ENCODE data around the gene FGD3.

Gene FGD3

DNA sequence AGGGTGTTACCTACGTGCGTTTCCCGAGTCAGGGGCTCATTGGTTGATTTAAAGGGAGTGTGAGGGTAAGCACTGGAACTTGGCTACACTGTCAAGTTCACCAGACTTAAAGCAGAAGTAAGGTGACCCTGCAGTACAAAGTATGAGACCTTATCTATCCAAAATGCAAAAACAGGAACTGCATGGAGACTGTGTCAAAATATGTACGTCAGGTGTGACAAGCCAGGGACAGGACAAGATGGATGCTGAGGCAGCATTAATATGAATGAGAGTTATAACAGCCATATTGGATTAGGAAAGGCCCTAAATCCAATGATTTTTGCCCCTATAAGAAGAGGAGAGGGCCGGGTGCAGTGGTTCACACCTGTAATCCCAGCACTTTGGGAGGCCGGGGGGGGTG lies 95.8 kb downstream of the FGD3 start:
- Histone ChIP-seq H3K27me3 (replicated peaks) (no peaks in the 10 kb centered on the region), H3K27ac (no peak overlapping the region), H3K36me3 (replicated peaks) (no peaks in the 10 kb centered on the region), H3K4me3 (ENCODE audit: low read depth, low read length) (no peak overlapping the region)
- TF ChIP-seq, protein P1, sequence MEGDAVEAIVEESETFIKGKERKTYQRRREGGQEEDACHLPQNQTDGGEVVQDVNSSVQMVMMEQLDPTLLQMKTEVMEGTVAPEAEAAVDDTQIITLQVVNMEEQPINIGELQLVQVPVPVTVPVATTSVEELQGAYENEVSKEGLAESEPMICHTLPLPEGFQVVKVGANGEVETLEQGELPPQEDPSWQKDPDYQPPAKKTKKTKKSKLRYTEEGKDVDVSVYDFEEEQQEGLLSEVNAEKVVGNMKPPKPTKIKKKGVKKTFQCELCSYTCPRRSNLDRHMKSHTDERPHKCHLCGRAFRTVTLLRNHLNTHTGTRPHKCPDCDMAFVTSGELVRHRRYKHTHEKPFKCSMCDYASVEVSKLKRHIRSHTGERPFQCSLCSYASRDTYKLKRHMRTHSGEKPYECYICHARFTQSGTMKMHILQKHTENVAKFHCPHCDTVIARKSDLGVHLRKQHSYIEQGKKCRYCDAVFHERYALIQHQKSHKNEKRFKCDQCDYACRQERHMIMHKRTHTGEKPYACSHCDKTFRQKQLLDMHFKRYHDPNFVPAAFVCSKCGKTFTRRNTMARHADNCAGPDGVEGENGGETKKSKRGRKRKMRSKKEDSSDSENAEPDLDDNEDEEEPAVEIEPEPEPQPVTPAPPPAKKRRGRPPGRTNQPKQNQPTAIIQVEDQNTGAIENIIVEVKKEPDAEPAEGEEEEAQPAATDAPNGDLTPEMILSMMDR (IDR thresholded peaks at IDR 0.05; ENCODE audit: low read depth, low read length, missing control alignments) = no peak
- in situ Hi-C loops (cut with HindIII; ENCODE audit: low pct_ligation_motif_present, low sequenced_read_pairs) = no loop called here
- no peak for DNase-seq

DNA sequence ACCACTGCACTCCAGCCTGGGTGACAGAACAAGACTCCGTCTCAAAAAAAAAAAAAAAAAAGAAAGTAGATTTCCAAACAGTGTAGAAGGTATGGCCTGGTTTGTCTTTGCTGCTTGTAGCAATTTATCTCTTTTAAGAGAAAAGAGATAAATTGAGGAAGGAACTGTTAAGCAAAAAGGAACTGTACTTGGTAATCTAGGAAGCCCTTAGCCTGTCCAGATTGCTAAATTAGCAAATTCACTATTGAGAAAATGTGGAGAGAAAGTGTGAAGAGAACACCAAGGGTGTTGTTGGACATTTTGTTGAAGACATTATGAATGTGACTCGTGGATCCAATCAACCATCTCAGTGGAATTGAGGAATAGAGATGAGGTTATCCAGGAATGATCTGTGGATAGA lies 98.2 kb downstream of the FGD3 start:
- in situ Hi-C loops (cut with HindIII; ENCODE audit: low pct_ligation_motif_present, low sequenced_read_pairs) = no loop called here
- H3K4me3 ChIP-seq (ENCODE audit: low read depth, low read length) = no peak overlapping the region
- TF ChIP-seq, protein P1 (IDR thresholded peaks at IDR 0.05; ENCODE audit: low read depth, low read length, missing control alignments) = no peak
- H3K27me3 ChIP-seq (replicated peaks) = no peaks in the 10 kb centered on the region
- no peak overlapping the region for H3K27ac ChIP-seq
- H3K36me3 ChIP-seq (replicated peaks) = no peaks in the 10 kb centered on the region
- no peak for DNase-seq

DNA sequence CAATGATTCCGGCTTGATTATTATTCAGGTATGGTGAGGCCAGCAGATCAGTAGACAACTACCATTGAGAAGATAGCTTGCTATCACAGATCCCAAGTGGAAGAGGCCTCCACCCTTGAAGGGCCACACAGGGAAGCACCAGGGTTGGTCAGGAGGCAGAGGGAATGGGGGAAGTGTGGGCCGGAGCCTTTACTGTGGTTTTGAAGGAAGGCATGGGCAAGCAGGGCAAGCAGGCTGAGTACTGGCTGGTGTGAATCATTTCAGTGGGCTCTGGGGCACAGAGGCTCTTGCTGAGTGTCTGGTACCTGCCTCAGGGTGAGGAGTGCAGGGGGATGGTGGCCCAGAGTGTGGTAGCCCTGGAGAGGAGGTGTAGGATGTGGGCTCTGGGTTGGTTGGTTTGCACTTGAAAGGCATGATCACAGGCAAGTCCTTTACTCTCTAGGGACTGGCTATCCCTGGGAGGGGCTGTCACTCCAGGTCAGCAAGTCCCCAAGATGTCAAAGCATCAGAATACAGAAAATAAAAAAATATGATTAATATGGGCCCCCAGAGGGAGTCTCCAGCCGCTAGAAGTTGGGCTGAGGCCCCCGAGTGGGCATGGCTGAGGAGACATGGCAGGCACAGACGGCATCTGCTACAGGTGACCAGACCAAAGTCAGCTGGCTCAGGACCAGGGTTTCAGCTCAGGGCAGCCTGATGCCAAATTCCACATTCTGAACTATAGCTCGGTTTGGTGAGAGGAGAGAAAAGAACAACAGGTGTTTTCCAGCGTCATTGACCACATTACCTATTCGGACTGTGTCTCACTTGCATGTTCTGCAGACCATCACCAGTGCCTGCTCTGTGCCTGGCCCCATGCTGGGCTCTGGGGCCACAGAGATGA lies 101.5 kb downstream of the FGD3 start:
- in situ Hi-C loops (cut with HindIII; ENCODE audit: low pct_ligation_motif_present, low sequenced_read_pairs) = no loop called here
- TF ChIP-seq, protein P1 (IDR thresholded peaks at IDR 0.05; ENCODE audit: low read depth, low read length, missing control alignments) = no peak

DNA sequence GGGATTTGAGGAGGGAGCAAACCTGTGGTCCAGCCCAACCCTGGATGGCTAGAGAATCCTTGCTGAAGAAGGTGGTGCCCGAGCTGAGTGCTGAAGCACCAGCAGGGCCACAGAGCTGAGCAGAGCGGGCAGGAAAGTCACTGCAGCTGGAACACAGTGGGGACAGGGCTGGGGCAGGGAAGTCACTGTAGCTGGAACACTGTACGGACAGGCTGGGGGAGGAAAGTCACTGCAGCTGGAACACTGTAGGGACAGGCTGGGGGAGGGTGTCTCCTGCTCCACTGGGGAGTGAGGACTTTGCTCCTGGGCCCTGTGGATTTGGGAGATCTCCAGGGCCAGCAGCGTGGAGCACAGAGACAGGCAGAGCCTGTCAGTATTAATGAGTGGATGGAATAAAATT lies 102.2 kb downstream of the FGD3 start:
- Histone ChIP-seq H3K4me3 (ENCODE audit: low read depth, low read length) (no peak overlapping the region), H3K36me3 (replicated peaks) (no peaks in the 10 kb centered on the region), H3K27me3 (replicated peaks) (no peaks in the 10 kb centered on the region), H3K27ac (no peak overlapping the region)
- in situ Hi-C loops (cut with HindIII; ENCODE audit: low pct_ligation_motif_present, low sequenced_read_pairs) = no loop called here
- no peak for DNase-seq
- TF ChIP-seq, protein P1 (IDR thresholded peaks at IDR 0.05; ENCODE audit: low read depth, low read length, missing control alignments) = no peak

More for the DNA sequence above, 101.5 kb downstream of the FGD3 start:
- Histone ChIP-seq H3K36me3 (replicated peaks) (no peaks in the 10 kb centered on the region), H3K4me3 (ENCODE audit: low read depth, low read length) (no peak overlapping the region), H3K27me3 (replicated peaks) (no peaks in the 10 kb centered on the region), H3K27ac (no peak overlapping the region)
- no peak for DNase-seq

DNA sequence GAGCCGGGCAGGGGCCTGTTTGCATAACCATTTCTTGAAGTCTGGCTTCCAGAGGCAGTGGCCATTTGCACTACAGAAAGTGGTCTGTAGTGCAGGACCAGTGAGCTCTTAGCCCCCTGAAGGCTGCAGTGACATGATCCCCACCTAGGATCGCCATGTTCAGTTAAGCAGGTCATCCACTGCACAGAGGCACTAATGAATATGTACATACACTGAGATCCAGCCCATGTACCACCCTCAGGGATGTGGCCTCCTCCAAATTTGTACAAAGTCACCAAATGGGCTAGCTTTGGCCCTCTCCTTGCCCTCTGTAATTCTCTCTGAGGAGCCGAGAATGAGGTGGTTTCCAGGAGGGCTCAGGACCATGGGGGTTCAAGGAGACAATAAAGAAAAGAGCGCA lies 102.9 kb downstream of the FGD3 start:
- Histone ChIP-seq H3K36me3 (replicated peaks) (no peaks in the 10 kb centered on the region), H3K27ac (no peak overlapping the region), H3K4me3 (ENCODE audit: low read depth, low read length) (no peak overlapping the region), H3K27me3 (replicated peaks) (no peaks in the 10 kb centered on the region)
- DNase-seq = no peak
- TF ChIP-seq, protein P1 (IDR thresholded peaks at IDR 0.05; ENCODE audit: low read depth, low read length, missing control alignments) = no peak
- in situ Hi-C loops (cut with HindIII; ENCODE audit: low pct_ligation_motif_present, low sequenced_read_pairs) = no loop called here
